Measurements from ENCODE around the gene VSIG10L. TPM values are rescaled to one million over a fixed set of nuclear protein-coding genes. Genes with fewer than 3 reads are reported as not detected.

The VSIG10L gene
- total RNA-seq, 1 experiment from 2014 or later: 11.6 TPM

DNA sequence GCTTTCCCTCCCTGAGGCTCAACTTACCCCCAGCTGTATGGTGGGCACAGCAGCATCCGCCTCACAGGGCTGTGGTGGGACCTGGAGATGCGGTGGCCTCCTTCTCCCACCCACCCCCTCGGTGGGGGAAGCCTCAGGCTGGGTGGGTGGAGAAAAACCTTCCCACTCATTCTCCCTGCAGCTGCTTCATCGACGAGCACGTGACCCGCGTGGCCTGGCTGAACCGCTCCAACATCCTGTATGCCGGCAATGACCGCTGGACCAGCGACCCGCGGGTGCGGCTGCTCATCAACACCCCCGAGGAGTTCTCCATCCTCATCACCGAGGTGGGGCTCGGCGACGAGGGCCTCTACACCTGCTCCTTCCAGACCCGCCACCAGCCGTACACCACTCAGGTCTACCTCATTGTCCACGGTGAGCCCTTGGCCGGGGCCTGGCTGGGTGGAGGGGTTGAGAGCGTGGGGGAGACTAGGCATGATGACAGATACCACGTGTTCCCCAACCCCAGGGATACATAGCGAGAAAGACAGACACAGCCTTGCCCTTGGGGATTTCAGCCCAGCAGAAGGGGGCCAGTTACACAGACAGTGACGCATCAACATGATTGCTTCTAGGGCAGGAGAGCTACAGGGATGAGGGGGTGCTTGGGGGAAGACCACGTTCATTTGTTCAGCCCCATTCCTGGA lies 18.3 kb downstream of the VSIG10L start (continued):
- no peak for TF ChIP-seq PRRX2 (CRISPR knock-in tag; IDR thresholded peaks at IDR 0.05)
- TF ChIP-seq, protein P1, sequence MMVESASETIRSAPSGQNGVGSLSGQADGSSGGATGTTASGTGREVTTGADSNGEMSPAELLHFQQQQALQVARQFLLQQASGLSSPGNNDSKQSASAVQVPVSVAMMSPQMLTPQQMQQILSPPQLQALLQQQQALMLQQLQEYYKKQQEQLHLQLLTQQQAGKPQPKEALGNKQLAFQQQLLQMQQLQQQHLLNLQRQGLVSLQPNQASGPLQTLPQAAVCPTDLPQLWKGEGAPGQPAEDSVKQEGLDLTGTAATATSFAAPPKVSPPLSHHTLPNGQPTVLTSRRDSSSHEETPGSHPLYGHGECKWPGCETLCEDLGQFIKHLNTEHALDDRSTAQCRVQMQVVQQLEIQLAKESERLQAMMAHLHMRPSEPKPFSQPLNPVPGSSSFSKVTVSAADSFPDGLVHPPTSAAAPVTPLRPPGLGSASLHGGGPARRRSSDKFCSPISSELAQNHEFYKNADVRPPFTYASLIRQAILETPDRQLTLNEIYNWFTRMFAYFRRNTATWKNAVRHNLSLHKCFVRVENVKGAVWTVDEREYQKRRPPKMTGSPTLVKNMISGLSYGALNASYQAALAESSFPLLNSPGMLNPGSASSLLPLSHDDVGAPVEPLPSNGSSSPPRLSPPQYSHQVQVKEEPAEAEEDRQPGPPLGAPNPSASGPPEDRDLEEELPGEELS (CRISPR knock-in tag; IDR thresholded peaks at IDR 0.05): no peak
- TF ChIP-seq HMGA2 (CRISPR knock-in tag; IDR thresholded peaks at IDR 0.05): no peak
- TF ChIP-seq, protein P2, sequence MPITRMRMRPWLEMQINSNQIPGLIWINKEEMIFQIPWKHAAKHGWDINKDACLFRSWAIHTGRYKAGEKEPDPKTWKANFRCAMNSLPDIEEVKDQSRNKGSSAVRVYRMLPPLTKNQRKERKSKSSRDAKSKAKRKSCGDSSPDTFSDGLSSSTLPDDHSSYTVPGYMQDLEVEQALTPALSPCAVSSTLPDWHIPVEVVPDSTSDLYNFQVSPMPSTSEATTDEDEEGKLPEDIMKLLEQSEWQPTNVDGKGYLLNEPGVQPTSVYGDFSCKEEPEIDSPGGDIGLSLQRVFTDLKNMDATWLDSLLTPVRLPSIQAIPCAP (CRISPR knock-in tag; IDR thresholded peaks at IDR 0.05): no peak
- TF ChIP-seq CDX4 (CRISPR knock-in tag; IDR thresholded peaks at IDR 0.05; ENCODE audit: borderline replicate concordance): no peak
- no peak for TF ChIP-seq IRF2 (CRISPR knock-in tag; IDR thresholded peaks at IDR 0.05; ENCODE audit: borderline replicate concordance, low read depth)
- no peak for TF ChIP-seq MAX (CRISPR knock-in tag; IDR thresholded peaks at IDR 0.05)
- TF ChIP-seq, protein P3, sequence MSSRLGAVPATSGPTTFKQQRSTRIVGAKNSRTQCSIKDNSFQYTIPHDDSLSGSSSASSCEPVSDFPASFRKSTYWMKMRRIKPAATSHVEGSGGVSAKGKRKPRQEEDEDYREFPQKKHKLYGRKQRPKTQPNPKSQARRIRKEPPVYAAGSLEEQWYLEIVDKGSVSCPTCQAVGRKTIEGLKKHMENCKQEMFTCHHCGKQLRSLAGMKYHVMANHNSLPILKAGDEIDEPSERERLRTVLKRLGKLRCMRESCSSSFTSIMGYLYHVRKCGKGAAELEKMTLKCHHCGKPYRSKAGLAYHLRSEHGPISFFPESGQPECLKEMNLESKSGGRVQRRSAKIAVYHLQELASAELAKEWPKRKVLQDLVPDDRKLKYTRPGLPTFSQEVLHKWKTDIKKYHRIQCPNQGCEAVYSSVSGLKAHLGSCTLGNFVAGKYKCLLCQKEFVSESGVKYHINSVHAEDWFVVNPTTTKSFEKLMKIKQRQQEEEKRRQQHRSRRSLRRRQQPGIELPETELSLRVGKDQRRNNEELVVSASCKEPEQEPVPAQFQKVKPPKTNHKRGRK (CRISPR knock-in tag; IDR thresholded peaks at IDR 0.05; ENCODE audit: borderline replicate concordance): no peak

DNA sequence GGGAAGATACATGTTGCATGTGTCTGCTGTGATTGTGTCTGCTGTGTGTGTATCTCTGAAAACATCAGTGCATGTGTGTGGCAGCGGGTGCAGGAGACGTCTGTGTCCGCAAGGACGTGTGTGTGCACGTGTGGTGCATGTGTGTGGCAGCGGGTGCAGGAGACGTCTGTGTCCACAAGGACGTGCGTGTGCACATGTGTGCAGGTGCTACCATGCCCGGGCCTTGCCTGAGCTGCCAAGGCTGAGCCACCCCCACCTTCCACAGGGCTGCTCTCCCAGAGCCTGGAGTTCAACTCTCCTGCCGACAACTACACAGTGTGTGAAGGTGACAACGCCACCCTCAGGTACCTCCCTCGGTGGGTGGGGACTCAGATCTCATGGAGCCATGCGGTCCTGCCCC lies 20.1 kb downstream of the VSIG10L start:
- CTCF ChIA-PET: no interaction called here
- ATAC-seq (no peak), DNase-seq (ENCODE audit: low spot score) (no peak)
- TF ChIP-seq CBFB (CRISPR knock-in tag; IDR thresholded peaks at IDR 0.05; ENCODE audit: low read depth) (no peak), HMGA2 (CRISPR knock-in tag; IDR thresholded peaks at IDR 0.05) (no peak), MXD4 (CRISPR knock-in tag; IDR thresholded peaks at IDR 0.05; ENCODE audit: borderline replicate concordance) (no peak), SMAD3 (CRISPR knock-in tag; IDR thresholded peaks at IDR 0.05; ENCODE audit: borderline replicate concordance) (no peak), STAT6 (CRISPR knock-in tag; conservative IDR thresholded peaks at IDR 0.05; ENCODE audit: low read depth) (no peak), GABPB1 (CRISPR knock-in tag; IDR thresholded peaks at IDR 0.05) (no peak), SP1 (CRISPR knock-in tag; conservative IDR thresholded peaks at IDR 0.05) (no peak), JAZF1 (CRISPR knock-in tag; IDR thresholded peaks at IDR 0.05) (no peak)
- Mint-ChIP-seq H3K4me3 (no peak overlapping the region), H3K27me3 (ENCODE audit: low read depth) (peaks cover 21% of the 10 kb centered on the region), H3K9me3 (no peaks in the 10 kb centered on the region), H3K4me1 (peaks cover 15% of the 10 kb centered on the region), H3K36me3 (peaks cover 10% of the 10 kb centered on the region; the same call in 1 of the 2 replicates), H3K27ac (no peak overlapping the region)
- POLR2A ChIA-PET: no interaction called here

DNA sequence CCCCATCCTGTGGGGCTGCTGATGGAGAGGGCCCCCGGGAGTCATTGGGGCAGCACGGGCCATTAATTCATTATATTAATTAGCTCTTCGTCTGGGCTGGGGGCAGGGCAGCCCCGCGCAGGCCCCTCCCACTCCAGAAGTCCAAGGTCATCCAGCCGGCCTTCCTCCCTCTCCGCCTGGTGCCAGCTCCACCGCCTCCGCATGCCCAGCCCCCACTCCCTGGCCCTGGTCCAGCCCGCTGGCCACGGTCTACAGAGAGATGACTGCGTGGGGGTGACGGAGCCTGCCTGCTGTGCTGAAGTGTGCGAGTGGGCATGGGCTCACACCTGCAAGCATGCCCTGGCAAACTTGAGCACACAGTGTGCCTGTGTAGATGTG lies 21.7 kb downstream of the VSIG10L start:
- Mint-ChIP-seq H3K27me3 (ENCODE audit: low read depth) (peaks cover 10% of the 10 kb centered on the region), H3K36me3 (peaks cover 12% of the 10 kb centered on the region), H3K4me1 (peaks cover 15% of the 10 kb centered on the region), H3K9me3 (peaks cover 3% of the 10 kb centered on the region), H3K27ac (no peak overlapping the region), H3K4me3 (no peak overlapping the region)
- ChIA-PET POLR2A (no interaction called here), CTCF (no interaction called here)
- ATAC-seq (no peak), DNase-seq (ENCODE audit: low spot score) (no peak)
- TF ChIP-seq MLX (CRISPR knock-in tag; IDR thresholded peaks at IDR 0.05) (no peak), ETV6 (CRISPR knock-in tag; IDR thresholded peaks at IDR 0.05) (no peak), STAT6 (CRISPR knock-in tag; conservative IDR thresholded peaks at IDR 0.05; ENCODE audit: low read depth) (no peak), ZNF219 (CRISPR knock-in tag; IDR thresholded peaks at IDR 0.05; ENCODE audit: borderline replicate concordance) (no peak)
- TF ChIP-seq, protein P2 (CRISPR knock-in tag; IDR thresholded peaks at IDR 0.05): no peak

All from WTC11 (cell line).